IPS-11a (cell line): ENCODE measurements around the gene KIRREL3.

ENCODE experiments used
- H3K4me3 ChIP-seq: one replicate; pipeline ENCODE4 v1.5.1; 2013; ENCODE audit warnings: low read depth, low read length, control low read depth

Gene KIRREL3

DNA sequence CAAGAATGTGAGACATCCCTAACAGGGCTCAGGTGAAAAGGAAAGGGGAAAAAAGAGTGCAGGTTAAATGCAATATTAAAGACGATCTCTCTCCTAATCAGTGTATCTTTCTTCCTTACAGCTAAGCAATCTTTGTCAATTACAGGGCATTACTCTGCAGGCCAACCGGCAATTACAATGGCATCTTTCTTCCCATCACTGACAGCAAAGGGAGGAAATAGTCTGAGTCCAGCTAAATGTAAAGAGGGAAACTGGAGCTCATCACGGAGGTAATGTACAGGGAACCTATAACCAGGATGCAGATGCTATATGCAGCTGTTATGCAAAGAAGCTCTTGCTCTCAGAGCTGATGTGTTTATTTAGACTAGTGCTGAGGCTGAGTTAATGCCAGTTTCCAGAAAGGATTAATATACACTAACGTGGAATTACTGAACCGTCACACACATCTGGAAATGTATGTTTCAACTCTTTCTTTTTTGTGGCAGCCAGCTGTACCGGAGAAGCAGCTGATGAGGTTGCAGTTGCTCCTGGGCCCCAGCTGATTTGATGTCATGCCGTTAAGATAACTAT is 121.6 kb downstream of the KIRREL3 start:
- H3K4me3 ChIP-seq = no peak overlapping the region

DNA sequence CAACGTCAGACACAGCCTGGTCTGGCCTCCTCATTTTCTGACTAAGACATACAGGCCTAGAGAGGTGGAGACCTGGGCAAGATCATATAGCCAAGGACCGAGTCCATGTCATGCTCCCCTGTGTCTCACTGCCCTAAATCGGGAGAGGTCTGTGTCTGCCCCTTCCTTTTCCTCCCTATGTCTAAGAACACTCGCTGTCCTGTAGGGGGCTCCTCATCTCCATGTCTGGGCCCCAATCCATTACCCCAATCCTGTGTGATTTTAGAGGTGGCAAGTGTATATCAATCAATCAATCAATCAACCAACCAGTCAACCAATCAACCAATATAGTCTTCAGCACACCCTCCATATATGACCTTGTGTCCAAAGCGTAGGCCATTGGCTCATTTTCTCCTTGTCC is 125.7 kb downstream of the KIRREL3 start:
- H3K4me3 ChIP-seq = no peak overlapping the region

- no peak overlapping the region for H3K4me3 ChIP-seq
Observed at GRCh38 chr11:126874276-126874675, 126.3 kb downstream of the KIRREL3 start.

- H3K4me3 ChIP-seq = no peak overlapping the region
Observed at GRCh38 chr11:126871792-126872191, 128.8 kb downstream of the KIRREL3 start.

- no peak overlapping the region for H3K4me3 ChIP-seq
Observed at GRCh38 chr11:126870021-126870420, 130.5 kb downstream of the KIRREL3 start.

GRCh38 chr11:126868741-126869140 is 131.8 kb downstream of the KIRREL3 start:
- no peak overlapping the region for H3K4me3 ChIP-seq

DNA sequence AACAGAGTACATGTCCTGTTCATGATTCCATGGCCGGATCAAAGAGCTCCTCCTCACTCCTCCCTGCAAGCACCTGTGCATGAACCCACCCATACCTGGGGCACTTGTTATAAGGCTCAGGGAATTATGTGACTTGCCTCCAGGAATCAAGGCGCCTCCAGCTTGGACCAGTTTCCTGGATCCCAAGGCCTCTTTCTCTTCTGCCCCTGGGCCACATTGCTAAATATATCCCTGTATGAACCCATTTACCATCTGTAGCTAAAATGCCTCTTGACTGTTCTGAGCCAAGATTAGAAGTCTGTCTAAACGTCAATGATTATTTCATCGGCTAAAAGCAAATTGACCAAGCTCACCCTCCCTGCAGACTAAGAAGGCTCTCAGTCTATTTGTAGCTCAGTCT is 135.6 kb downstream of the KIRREL3 start:
- H3K4me3 ChIP-seq = no peak overlapping the region

DNA sequence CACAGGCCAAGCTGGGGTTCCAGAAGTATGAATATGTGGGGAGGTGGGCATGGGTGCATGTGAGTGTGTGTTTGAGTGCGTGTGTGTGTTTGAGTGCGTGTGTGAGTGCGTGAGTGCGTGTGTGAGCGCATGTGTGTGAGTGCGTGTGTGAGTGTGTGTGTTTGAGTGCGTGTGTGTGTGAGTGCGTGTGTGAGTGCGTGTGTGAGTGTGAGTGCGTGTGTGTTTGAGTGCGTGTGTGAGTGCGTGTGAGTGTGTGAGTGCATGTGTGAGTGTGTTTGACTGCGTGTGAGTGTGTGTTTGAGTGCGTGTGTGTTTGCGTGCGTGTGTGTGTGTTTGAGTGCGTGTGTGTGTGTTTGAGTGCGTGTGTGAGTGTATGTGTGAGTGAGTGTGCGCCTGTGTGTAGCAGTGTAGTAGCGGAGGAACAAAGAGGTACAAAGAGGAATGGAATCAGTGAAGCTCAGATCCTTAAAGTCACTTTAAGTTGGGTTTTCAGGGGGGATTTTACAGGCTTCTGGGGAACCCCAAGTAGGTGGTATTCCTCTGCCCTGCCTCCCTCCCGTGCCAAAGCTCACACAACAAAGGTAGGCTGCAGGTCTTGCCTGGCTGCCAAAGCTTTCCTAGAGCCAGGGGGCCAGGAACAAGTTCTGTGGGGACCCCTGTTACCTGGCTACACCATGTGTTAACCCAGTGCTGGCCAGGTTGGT is 137.1 kb downstream of the KIRREL3 start:
- no peak overlapping the region for H3K4me3 ChIP-seq

GRCh38 chr11:126862664-126863243 is 137.8 kb downstream of the KIRREL3 start:
- H3K4me3 ChIP-seq = no peak overlapping the region

GRCh38 chr11:126861796-126862459 is 138.6 kb downstream of the KIRREL3 start:
- no peak overlapping the region for H3K4me3 ChIP-seq

DNA sequence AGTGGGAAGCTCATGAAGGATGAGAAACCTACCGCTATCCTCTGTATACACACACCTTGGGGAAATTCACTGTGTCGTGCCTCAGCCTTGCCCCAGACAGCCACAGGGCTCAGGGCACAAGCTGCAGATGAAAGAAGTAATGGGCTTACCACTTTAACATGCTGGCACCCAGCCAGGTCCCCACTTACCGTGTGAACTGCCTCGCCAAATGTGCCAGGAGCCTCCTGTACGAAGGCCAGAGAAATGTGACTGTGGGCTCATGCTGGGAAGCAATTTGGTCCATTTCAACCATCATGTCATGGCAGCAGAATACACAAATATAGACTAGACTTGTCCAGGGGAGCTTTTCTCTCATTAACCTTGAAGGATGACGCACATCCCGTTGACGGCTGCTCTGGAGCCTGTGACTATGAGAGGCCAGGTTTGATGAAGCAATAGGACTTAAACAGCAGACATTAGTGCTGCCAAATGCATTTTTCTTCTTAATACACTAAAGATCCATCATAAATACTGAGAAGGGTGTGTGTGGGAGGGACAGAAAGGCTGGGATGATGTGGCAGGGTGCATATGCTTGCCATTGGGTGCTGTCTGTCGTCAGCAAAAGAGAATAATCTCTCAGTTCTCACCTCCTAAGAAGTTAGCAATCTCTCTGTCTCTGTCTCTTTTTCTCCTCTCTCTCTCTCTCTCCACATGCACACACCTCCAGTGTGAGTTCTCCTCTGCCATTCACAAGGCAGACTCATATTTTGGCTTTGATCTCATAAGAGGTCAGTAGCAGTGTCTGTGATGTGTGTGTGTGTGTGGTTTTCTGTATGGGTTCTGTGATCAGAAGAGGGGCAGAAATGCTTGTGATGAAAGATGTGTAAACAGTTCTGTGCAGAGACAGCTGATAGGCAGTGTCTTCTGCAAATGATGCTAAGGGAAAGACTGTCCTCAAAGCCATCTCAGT is 142.4 kb downstream of the KIRREL3 start:
- H3K4me3 ChIP-seq = no peak overlapping the region

- H3K4me3 ChIP-seq = no peak overlapping the region
Observed at GRCh38 chr11:126855536-126855935, 145.0 kb downstream of the KIRREL3 start.

DNA sequence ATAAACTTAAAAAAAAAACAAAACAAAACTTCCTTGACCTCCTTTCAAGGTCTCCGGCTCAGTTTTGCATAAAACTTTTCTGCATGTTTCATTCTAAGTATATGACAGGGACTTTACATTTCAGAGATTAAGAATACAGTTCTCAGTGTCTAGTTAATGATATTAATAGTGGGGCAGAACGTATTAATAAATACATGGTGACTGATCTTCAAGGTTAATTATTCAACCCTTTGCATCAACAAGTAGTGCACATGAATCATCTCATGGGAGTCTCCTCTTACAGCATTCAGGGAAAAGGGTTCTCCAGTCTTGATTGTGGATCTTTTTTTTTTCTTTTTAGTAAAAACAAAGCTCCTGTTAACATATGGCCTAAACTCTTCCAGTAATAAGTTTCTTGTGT is 146.8 kb downstream of the KIRREL3 start:
- H3K4me3 ChIP-seq = no peak overlapping the region

- no peak overlapping the region for H3K4me3 ChIP-seq
Observed at GRCh38 chr11:126844789-126845188, 155.8 kb downstream of the KIRREL3 start.

DNA sequence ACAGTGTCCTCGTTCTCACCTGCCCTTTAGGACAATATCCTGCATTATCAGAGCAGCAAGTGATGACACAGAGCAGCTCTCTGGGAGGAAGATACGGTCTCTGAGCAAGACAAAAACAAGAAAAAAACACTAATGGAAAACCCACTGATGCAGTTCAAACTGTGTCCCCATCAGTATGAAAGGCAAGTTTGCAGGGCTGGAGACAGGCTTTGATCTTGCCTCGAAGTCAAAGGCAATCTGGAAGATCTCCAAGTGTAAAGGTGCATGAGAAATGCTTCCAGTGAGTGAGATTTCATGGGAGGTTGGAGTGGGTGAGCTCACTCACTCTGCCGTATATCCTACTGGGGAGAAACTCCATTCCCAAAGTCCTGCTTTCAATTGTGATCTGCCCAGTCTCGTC is 157.5 kb downstream of the KIRREL3 start:
- H3K4me3 ChIP-seq = no peak overlapping the region

DNA sequence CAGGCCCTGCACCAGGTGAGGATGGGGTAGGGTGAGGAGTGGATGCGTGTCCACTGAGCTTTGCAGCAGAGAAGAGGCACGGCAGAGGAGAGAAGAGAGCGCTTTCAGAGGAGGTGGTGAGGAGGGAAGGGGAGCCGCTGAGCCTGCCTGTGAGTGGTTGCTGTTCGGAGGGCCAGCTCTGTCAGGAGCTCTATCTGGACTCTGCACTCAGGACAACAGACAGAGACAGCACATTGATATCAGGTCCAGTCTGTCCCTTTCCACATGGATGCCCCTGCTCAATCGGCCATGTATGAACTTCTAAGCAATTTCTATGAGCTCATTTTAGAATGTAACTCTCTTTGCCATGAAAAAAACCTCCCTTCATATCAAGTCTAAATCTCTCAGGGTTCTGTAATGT is 158.6 kb downstream of the KIRREL3 start:
- no peak overlapping the region for H3K4me3 ChIP-seq

- H3K4me3 ChIP-seq = no peak overlapping the region
Observed at GRCh38 chr11:126840975-126841374, 159.6 kb downstream of the KIRREL3 start.

- no peak overlapping the region for H3K4me3 ChIP-seq
Observed at GRCh38 chr11:126840201-126840886, 160.2 kb downstream of the KIRREL3 start.

- H3K4me3 ChIP-seq = no peak overlapping the region
Observed at GRCh38 chr11:126839496-126839895, 161.1 kb downstream of the KIRREL3 start.

DNA sequence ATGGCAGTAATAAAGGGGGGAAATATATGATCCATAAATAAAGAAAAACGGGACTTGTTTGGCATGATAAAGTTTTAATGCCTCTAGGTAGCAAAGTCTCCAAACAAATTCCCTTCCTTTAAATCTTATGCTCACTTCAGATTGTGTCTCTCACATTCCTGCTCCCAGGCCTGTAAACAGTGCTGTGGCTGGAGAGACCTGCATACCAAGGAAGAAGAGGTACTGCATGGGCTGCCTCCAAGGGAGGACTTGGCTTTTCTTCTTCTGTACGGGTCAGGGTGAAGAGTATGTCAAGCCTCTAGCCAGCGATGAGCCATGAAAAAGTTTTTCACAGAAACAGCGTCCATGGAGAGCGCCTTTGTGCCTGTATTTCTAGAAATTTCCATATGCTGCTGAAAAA is 161.8 kb downstream of the KIRREL3 start:
- H3K4me3 ChIP-seq = no peak overlapping the region
